C4-2B (cell line): ENCODE data around the gene CRACDL.

Experiments
- H3K27ac ChIP-seq: fragments of 450-650 bp; 2 replicates; pipeline ENCODE4 v1.5.1; 2017
- ZFX ChIP-seq: fragments of 450-650 bp; IDR thresholded peaks from 2 replicates; pipeline ENCODE4 v1.6.1; 2017
- TF ChIP-seq, protein P1 (sequence below): fragments of 450-650 bp; conservative IDR thresholded peaks from 2 replicates; pipeline ENCODE4 v1.5.1; 2017; ENCODE audit warnings: mild to moderate bottlenecking

CRACDL gene

DNA sequence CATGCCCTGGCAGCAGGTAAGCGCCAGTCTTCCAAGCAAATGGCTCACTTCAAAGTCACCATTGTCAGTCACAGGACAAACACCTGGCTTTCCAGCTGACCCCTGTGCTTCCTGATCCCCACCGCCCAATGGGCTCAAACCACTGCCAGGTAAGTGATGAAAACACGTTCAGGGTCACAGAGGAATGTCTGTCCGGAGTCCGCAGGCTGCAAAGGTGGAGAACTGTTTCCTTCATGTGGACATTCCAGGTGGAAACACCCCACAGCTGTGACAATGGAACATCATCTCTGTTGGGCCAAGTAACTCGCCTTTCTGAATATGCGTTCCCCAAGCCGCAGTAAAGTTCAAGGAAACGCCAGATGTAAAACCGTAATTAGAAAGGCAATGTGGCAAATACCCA, 86.0 kb downstream of the CRACDL start:
- no peak for TF ChIP-seq ZFX
- TF ChIP-seq, protein P1, sequence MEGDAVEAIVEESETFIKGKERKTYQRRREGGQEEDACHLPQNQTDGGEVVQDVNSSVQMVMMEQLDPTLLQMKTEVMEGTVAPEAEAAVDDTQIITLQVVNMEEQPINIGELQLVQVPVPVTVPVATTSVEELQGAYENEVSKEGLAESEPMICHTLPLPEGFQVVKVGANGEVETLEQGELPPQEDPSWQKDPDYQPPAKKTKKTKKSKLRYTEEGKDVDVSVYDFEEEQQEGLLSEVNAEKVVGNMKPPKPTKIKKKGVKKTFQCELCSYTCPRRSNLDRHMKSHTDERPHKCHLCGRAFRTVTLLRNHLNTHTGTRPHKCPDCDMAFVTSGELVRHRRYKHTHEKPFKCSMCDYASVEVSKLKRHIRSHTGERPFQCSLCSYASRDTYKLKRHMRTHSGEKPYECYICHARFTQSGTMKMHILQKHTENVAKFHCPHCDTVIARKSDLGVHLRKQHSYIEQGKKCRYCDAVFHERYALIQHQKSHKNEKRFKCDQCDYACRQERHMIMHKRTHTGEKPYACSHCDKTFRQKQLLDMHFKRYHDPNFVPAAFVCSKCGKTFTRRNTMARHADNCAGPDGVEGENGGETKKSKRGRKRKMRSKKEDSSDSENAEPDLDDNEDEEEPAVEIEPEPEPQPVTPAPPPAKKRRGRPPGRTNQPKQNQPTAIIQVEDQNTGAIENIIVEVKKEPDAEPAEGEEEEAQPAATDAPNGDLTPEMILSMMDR = no peak
- no peak overlapping the region for H3K27ac ChIP-seq

DNA sequence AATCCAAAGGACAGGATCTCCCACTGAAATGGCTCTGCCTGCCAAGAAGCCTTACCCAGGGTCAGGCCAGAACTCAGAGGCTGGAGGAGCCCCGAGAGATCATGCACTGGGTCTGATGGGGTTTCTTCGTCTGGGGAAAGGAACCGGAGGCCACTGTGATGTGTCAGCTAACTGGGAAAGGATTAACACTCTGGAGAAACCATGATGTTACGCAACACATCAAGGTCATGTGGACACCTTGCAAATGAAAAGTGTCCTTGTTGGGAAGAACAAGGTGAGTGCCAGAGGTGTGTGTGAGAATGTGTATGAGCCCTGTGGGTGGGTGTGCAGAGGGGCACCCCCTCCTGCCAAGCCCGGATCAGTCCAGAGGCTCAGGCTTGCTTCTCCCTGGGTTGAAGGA, 86.9 kb downstream of the CRACDL start:
- no peak overlapping the region for H3K27ac ChIP-seq
- TF ChIP-seq, protein P1 = no peak
- no peak for TF ChIP-seq ZFX

DNA sequence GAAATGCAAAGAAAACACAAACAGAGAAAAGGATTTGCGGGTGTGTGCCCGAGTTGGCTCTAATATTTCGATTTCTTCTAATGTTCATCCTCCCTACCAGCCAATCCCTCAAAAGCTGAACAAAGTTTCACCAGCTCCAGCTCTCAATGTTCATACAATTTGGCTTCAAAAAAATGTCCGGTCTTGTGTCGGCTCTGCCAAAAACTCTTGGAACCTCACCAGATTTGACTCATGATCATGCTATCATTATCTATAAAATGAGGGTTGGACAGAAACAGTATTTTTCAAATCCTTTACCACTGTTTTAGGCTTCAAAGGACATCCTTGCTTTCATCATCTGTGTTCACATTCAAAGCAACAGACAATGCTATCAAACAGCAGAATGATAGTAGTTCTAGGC, 88.2 kb downstream of the CRACDL start:
- no peak overlapping the region for H3K27ac ChIP-seq
- TF ChIP-seq, protein P1 = no peak
- TF ChIP-seq ZFX = no peak

DNA sequence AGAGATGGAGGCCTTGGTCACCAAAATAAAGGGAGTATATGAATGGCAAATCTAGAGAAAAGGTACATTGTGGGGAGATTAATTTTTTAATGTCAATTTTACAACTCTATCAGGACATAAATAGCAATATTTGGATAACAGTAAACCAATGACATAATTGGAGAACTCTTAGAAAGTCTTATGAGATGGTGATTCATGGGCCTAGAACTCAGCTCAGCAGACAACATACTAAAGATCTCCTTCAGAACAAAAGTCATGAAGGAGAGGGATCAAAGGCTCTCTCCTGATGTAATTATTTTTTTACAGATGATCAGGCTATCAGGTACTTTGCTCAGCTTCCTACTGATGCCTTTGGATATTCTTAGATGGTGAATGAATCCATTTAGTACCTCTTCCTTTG, 90.0 kb downstream of the CRACDL start:
- TF ChIP-seq, protein P1 = no peak
- no peak for TF ChIP-seq ZFX
- no peak overlapping the region for H3K27ac ChIP-seq

DNA sequence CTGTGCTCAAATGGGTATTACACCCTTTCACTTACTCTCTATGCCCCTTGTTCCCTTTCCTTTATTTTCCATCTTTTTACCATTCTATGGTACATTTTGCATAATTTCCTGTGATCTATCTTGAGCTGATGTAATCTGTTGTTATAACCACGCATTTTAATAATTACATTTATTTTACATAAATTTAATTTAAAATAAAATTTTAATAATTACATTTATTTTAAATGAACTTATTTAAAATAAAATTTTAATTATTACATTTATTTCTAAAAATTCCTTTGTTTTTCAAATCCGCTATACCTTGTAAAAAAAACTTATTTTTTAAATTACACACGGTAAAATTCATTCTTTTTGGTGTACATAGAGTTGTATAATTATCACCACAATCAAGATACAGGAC, 93.9 kb downstream of the CRACDL start:
- no peak overlapping the region for H3K27ac ChIP-seq
- TF ChIP-seq, protein P1 = no peak
- no peak for TF ChIP-seq ZFX

DNA sequence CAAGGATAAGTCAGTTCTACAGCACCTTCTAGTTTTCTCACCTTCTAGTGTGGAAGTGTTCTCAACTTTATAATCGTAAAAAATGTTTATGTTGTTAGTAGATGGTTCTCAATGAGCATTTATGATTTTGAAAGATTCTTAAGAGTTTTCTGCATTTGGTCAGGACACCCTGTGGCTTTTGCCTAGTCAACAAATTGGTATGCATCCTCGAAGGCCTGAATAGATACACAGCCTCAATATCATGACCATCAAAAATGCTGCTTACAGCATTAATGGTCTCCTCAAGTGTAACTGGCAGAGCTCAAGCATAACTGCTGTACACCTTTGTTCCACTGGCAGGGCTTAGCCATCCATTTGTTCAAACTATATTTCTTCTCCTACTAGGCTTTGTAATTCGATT, 96.7 kb downstream of the CRACDL start:
- H3K27ac ChIP-seq = no peak overlapping the region
- TF ChIP-seq, protein P1 = no peak
- no peak for TF ChIP-seq ZFX

DNA sequence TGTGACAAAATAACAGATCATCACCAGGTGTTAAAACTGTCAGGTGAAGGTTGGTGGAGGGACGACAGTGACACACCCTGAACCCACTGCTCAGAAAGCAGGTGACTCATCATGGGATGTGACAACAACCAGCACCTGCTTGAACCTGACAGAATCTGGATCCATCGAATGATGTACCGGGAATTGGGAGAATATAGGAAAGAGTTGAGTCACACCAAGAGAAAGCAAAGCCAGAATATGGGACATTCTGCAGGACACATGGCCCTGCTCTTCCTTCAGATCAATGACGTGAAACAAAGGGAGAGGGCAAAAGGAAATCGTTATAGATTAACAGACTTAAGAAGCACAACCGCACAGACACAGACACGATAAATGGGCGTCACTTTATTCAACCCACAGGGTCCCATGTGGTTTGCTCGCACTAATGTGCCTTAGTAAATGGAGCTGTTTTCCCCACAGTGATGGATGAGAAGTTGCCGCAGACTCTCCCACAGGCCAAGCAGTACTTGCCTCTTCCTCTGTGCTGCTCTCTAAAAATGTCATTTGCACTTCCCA, 100.1 kb downstream of the CRACDL start:
- TF ChIP-seq, protein P1 = no peak
- TF ChIP-seq ZFX = no peak
- no peak overlapping the region for H3K27ac ChIP-seq
